OCI-LY3 (cell line): ENCODE data around the gene ZDHHC24.

Source experiments
- H2AFZ ChIP-seq: fragments of 200-600, 300-600 bp; shearing (Covaris generic); 2 replicates; pipeline ENCODE4 v1.6.0; 2014; ENCODE audit warnings: antibody characterized with exemption, low read depth, low read length
- H3K27ac ChIP-seq: fragments of 200-600, 300-600 bp; sonication (generic); 2 replicates; pipeline ENCODE4 v1.5.1; 2014; ENCODE audit warnings: mild to moderate bottlenecking, low read length, moderate library complexity, mixed read lengths
- H3K27me3 ChIP-seq: fragments of 200-600, 300-600 bp; sonication (generic); 2 replicates; pipeline ENCODE4 v1.6.1; 2014; ENCODE audit warnings: low read depth, low read length, mixed read lengths
- H3K36me3 ChIP-seq: fragments of 200-600, 300-600 bp; sonication (generic); replicated peaks from 2 replicates; pipeline ENCODE3; 2014; ENCODE audit warnings: low read depth, low read length, mixed read lengths
- H3K4me1 ChIP-seq: fragments of 300-600, 200-600 bp; sonication (generic); 2 replicates; pipeline ENCODE4 v1.6.1; 2014; ENCODE audit warnings: low read length, mixed read lengths
- H3K4me2 ChIP-seq: fragments of 200-600, 300-600 bp; sonication (generic); 2 replicates; pipeline ENCODE4 v1.6.1; 2014; ENCODE audit warnings: low read length, mixed read lengths
- H3K4me3 ChIP-seq: fragments of 300-600, 200-600 bp; sonication (generic); 2 replicates; pipeline ENCODE4 v1.5.1; 2014; ENCODE audit warnings: antibody characterized with exemption, mild to moderate bottlenecking, low read length, moderate library complexity
- H3K79me2 ChIP-seq: fragments of 300-600, 200-600 bp; shearing (Covaris generic); 2 replicates; pipeline ENCODE4 v1.6.1; 2014; ENCODE audit warnings: mild to moderate bottlenecking, low read length, mixed read lengths
- H3K9ac ChIP-seq: fragments of 300-600, 200-600 bp; shearing (Covaris generic); 2 replicates; pipeline ENCODE4 v1.6.0; 2014; ENCODE audit warnings: mild to moderate bottlenecking, low read length, moderate library complexity
- H3K9me3 ChIP-seq: fragments of 200-600, 300-600 bp; shearing (Covaris generic); 2 replicates; pipeline ENCODE4 v1.6.1; 2014; ENCODE audit warnings: low read length, mixed read lengths; ENCODE audit not compliant: insufficient read depth
- H4K20me1 ChIP-seq: fragments of 200-600, 300-600 bp; sonication (generic); 2 replicates; pipeline ENCODE4 v1.6.1; 2016; ENCODE audit warnings: low read length, mixed read lengths; ENCODE audit not compliant: insufficient read depth
- CTCF ChIP-seq: fragments of 200-600, 300-600 bp; sonication (generic); IDR thresholded peaks from 2 replicates; pipeline ENCODE4 v1.5.1; 2014; ENCODE audit warnings: antibody characterized with exemption, low read length, low read depth
- EZH2phosphoT487 ChIP-seq: fragments of 200-600 bp; shearing (Covaris generic); IDR thresholded peaks from 2 replicates; pipeline ENCODE4 v1.6.1; 2018; ENCODE audit warnings: antibody characterized with exemption, mixed run types, low read depth

The ZDHHC24 gene

GRCh38 chr11:66505276-66505816 lies 40.5 kb downstream of the ZDHHC24 start:
- Histone ChIP-seq H3K4me3 (no peak overlapping the region), H3K9ac (no peak overlapping the region), H2AFZ (no peak overlapping the region), H3K36me3 (peaks cover 16% of the 10 kb centered on the region), H3K4me2 (no peak overlapping the region), H3K79me2 (no peaks in the 10 kb centered on the region), H3K9me3 (no peaks in the 10 kb centered on the region), H3K27ac (no peak overlapping the region), H3K4me1 (peaks cover 3% of the 10 kb centered on the region; the same call in 1 of the 2 replicates), H4K20me1 (no peaks in the 10 kb centered on the region), H3K27me3 (no peaks in the 10 kb centered on the region)
- no peak for TF ChIP-seq EZH2phosphoT487
- TF ChIP-seq CTCF = no peak

- Histone ChIP-seq H3K27ac (no peak overlapping the region), H3K4me3 (no peak overlapping the region), H3K4me2 (no peak overlapping the region), H3K27me3 (no peaks in the 10 kb centered on the region), H3K9ac (no peak overlapping the region), H4K20me1 (no peaks in the 10 kb centered on the region), H3K79me2 (no peaks in the 10 kb centered on the region), H3K9me3 (no peaks in the 10 kb centered on the region), H3K36me3 (peaks cover 33% of the 10 kb centered on the region), H3K4me1 (no peaks in the 10 kb centered on the region), H2AFZ (no peak overlapping the region)
- TF ChIP-seq EZH2phosphoT487 (no peak), CTCF (no peak)
Observed at GRCh38 chr11:66498506-66498905, 47.3 kb downstream of the ZDHHC24 start.

- Histone ChIP-seq H3K79me2 (no peaks in the 10 kb centered on the region), H3K27ac (no peak overlapping the region), H3K4me2 (no peak overlapping the region), H3K36me3 (peaks cover 35% of the 10 kb centered on the region), H3K9me3 (no peaks in the 10 kb centered on the region), H3K4me1 (no peaks in the 10 kb centered on the region), H4K20me1 (no peaks in the 10 kb centered on the region), H2AFZ (no peak overlapping the region), H3K27me3 (no peaks in the 10 kb centered on the region), H3K4me3 (no peak overlapping the region), H3K9ac (no peak overlapping the region)
- no peak for TF ChIP-seq EZH2phosphoT487
- TF ChIP-seq CTCF = no peak
Observed at GRCh38 chr11:66497206-66497605, 48.6 kb downstream of the ZDHHC24 start.

- Histone ChIP-seq H3K4me3 (no peak overlapping the region), H3K27ac (no peak overlapping the region), H3K27me3 (no peaks in the 10 kb centered on the region), H3K9ac (no peak overlapping the region), H3K36me3 (peaks cover 40% of the 10 kb centered on the region), H4K20me1 (no peaks in the 10 kb centered on the region), H3K4me1 (no peaks in the 10 kb centered on the region), H2AFZ (no peak overlapping the region), H3K9me3 (no peaks in the 10 kb centered on the region), H3K79me2 (no peaks in the 10 kb centered on the region), H3K4me2 (no peak overlapping the region)
- no peak for TF ChIP-seq CTCF
- no peak for TF ChIP-seq EZH2phosphoT487
Observed at GRCh38 chr11:66495401-66495854, 50.4 kb downstream of the ZDHHC24 start.
